GM06990 (cell line): ENCODE results near the gene FOXO6.

Experiments used
- DNase-seq: peaks from one replicate; pipeline ENCODE4 v3.0.0-alpha.2; 2011; ENCODE audit not compliant: insufficient read length; ENCODE audit errors: extremely low read depth
- H3K27me3 ChIP-seq: replicated peaks from 2 replicates; pipeline ENCODE4 v1.6.0; 2011; ENCODE audit warnings: low read length; ENCODE audit not compliant: control insufficient read depth, insufficient read depth
- H3K36me3 ChIP-seq: 2 replicates; pipeline ENCODE4 v1.5.1; 2011; ENCODE audit warnings: low read length; ENCODE audit not compliant: control insufficient read depth, insufficient read depth
- H3K4me3 ChIP-seq: replicated peaks from 2 replicates; pipeline ENCODE4 v1.5.1; 2011; ENCODE audit warnings: low read depth, mild to moderate bottlenecking, control low read depth, low read length
- CTCF ChIP-seq: IDR thresholded peaks from 2 replicates; pipeline ENCODE4 v1.5.1; 2011; ENCODE audit warnings: low read length, control low read depth, mild to moderate bottlenecking, inconsistent platforms; ENCODE audit not compliant: insufficient read depth, poor library complexity, severe bottlenecking

Gene FOXO6

GRCh38 chr1:41315871-41316270 is 45.4 kb upstream of the FOXO6 start:
- Histone ChIP-seq H3K36me3 (no peaks in the 10 kb centered on the region), H3K27me3 (no peaks in the 10 kb centered on the region; the same call in 1 of the 2 replicates), H3K4me3 (no peak overlapping the region)
- TF ChIP-seq CTCF = no peak
- DNase-seq = no peak

GRCh38 chr1:41317361-41317760 is 43.9 kb upstream of the FOXO6 start:
- no peak for TF ChIP-seq CTCF
- H3K27me3 ChIP-seq = no peaks in the 10 kb centered on the region; the same call in 1 of the 2 replicates
- no peak for DNase-seq
- no peak overlapping the region for H3K4me3 ChIP-seq
- no peaks in the 10 kb centered on the region for H3K36me3 ChIP-seq

- no peak for TF ChIP-seq CTCF
- no peak for DNase-seq
- no peak overlapping the region for H3K4me3 ChIP-seq
- H3K36me3 ChIP-seq = no peaks in the 10 kb centered on the region
- no peaks in the 10 kb centered on the region; the same call in 1 of the 2 replicates for H3K27me3 ChIP-seq
Observed at GRCh38 chr1:41318135-41318534, 43.1 kb upstream of the FOXO6 start.

- H3K27me3 ChIP-seq = no peaks in the 10 kb centered on the region; the same call in 1 of the 2 replicates
- no peak for DNase-seq
- H3K36me3 ChIP-seq = no peaks in the 10 kb centered on the region
- TF ChIP-seq CTCF = no peak
- no peak overlapping the region for H3K4me3 ChIP-seq
Observed at GRCh38 chr1:41319106-41319755, 42.0 kb upstream of the FOXO6 start.

- Histone ChIP-seq H3K27me3 (no peaks in the 10 kb centered on the region; the same call in 1 of the 2 replicates), H3K36me3 (no peaks in the 10 kb centered on the region), H3K4me3 (no peak overlapping the region)
- no peak for DNase-seq
- no peak for TF ChIP-seq CTCF
Observed at GRCh38 chr1:41319807-41320711, 41.2 kb upstream of the FOXO6 start.
